ENCODE results near the gene ARMC2. TPM values are rescaled to one million over a fixed set of nuclear protein-coding genes. Genes with fewer than 3 reads are reported as not detected.

ARMC2 gene
- polyA plus RNA-seq, 2 of the 4 experiments (the other 2 are of a cell fraction), result 2.1 to 4.9 TPM

DNA sequence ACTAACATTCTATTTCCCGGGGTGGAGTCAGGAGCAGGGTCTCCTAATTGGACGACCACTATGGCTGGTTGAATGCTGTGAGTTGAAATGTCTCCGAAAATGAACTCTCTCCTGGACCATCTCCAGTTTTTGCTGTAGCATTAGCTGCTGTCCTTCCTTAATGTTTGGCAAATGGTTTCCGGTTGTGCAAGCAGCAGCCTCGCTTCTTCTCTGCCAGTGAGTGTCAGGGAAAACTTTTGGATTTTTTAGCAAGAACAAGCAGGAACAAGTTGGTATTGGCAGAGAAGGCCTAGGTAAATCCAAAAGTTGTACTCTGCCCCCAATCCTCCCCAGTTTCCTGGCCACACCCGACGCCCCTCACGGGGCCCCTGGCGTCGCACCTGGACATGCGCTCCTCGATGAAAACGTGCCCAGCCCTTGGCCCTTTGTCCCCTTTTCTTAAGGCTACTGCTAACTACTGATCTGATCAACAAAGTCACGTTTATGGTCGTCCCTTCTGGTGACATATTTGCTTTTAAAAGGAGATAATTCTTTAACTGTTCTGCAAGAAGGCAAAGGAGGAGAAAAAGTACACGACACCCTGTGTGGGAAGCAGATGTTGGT is 103.2 kb downstream of the ARMC2 start:
- no peak for FAIRE-seq
- no peak for DNase-seq (ENCODE audit: low read depth in 1 of 2, low spot score in 1 of 2)
- Histone ChIP-seq H3K9me3 (no peaks in the 10 kb centered on the region), H3K27ac (no peak overlapping the region), H3K4me1 (no peaks in the 10 kb centered on the region), H3K4me2 (no peak overlapping the region), H3K4me3 (no peak overlapping the region)
- POLR2A ChIA-PET, result no interaction called here
- CTCF ChIA-PET, result no interaction called here
- no peak for ATAC-seq
- 68% methylated on average over 16 of the region's 16 CpGs for WGBS (ENCODE audit: missing lambda C conversion rate)
- TF ChIP-seq HEYL (CRISPR knock-in tag; IDR thresholded peaks at IDR 0.05) (no peak), FOSL2 (IDR thresholded peaks at IDR 0.05) (no peak), FOSL2 (CRISPR knock-in tag; IDR thresholded peaks at IDR 0.05) (no peak)

GRCh38 chr6:108952776-108953486 is 104.7 kb downstream of the ARMC2 start:
- no peak overlapping the region for H3K4me2 ChIP-seq
- TF ChIP-seq ZFP36 (IDR thresholded peaks at IDR 0.05; ENCODE audit: borderline replicate concordance, partially characterized antibody) (no peak), RARB (CRISPR knock-in tag; IDR thresholded peaks at IDR 0.05) (no peak), KDM5A (IDR thresholded peaks at IDR 0.05) (no peak), JUN (IDR thresholded peaks at IDR 0.05) (no peak), FOXS1 (CRISPR knock-in tag; IDR thresholded peaks at IDR 0.05) (no peak), ZSCAN20 (CRISPR knock-in tag; IDR thresholded peaks at IDR 0.05) (no peak), FOSB (CRISPR knock-in tag; IDR thresholded peaks at IDR 0.05) (no peak), TFCP2L1 (CRISPR knock-in tag; IDR thresholded peaks at IDR 0.05) (no peak), KDM1A (IDR thresholded peaks at IDR 0.05; ENCODE audit: low read depth) (no peak), PHF8 (IDR thresholded peaks at IDR 0.05; ENCODE audit: borderline replicate concordance, low read depth) (no peak), FOSL2 (IDR thresholded peaks at IDR 0.05) (no peak), FOSL2 (CRISPR knock-in tag; IDR thresholded peaks at IDR 0.05) (no peak), USF2 (IDR thresholded peaks at IDR 0.05) (no peak), ZC3H11A (IDR thresholded peaks at IDR 0.05) (no peak), ATOH8 (CRISPR knock-in tag; IDR thresholded peaks at IDR 0.05; ENCODE audit: low read depth) (no peak), RNF2 (IDR thresholded peaks at IDR 0.05; ENCODE audit: borderline replicate concordance, low read depth) (no peak), REST (IDR thresholded peaks at IDR 0.05) (no peak), CEBPB (IDR thresholded peaks at IDR 0.05) (no peak)
- TF ChIP-seq, protein P1, sequence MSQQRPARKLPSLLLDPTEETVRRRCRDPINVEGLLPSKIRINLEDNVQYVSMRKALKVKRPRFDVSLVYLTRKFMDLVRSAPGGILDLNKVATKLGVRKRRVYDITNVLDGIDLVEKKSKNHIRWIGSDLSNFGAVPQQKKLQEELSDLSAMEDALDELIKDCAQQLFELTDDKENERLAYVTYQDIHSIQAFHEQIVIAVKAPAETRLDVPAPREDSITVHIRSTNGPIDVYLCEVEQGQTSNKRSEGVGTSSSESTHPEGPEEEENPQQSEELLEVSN (IDR thresholded peaks at IDR 0.05; ENCODE audit: borderline replicate concordance, low read depth), result no peak
- CTCF ChIA-PET, result no interaction called here
- DNase-seq (ENCODE audit: low read depth in 1 of 2, low spot score in 1 of 2) (no peak), ATAC-seq (no peak), FAIRE-seq (no peak)
- no peaks in the 10 kb centered on the region for H3K9me3 ChIP-seq
- POLR2A ChIA-PET, result no interaction called here
- H3K27ac ChIP-seq, result no peak overlapping the region
- H3K4me1 ChIP-seq, result no peaks in the 10 kb centered on the region
- 74% methylated on average over 15 of the region's 27 CpGs for WGBS (ENCODE audit: missing lambda C conversion rate)
- no peak overlapping the region for H3K4me3 ChIP-seq
